Tibial artery (tissue), 4 donors: Measurements from ENCODE around the gene SYNDIG1.

Experiments
- DNase-seq, 2 donors: peaks; one replicate each; pipeline ENCODE4 v3.0.0-alpha.2; 2019
- H3K27ac ChIP-seq, 2 donors: fragments of 200-600 bp; sonication (generic) in 1 of 2; 1 replicate in 1 of 2; 2 replicates in 1 of 2; pipeline ENCODE4 v1.5.1; 2018 to 2019; ENCODE audit warnings: mild to moderate bottlenecking in 1 of 2
- H3K27me3 ChIP-seq, 2 donors: fragments of 200-600 bp; sonication (generic) in 1 of 2; one replicate each; pipeline versions ENCODE4 v1.5.1 to v1.6.0; 2016 to 2019
- H3K36me3 ChIP-seq, 3 donors: fragments of 200-600 bp; sonication (generic) in 2 of 3; one replicate each; pipeline ENCODE4 v1.5.1; 2016 to 2019; ENCODE audit warnings: mild to moderate bottlenecking in 2 of 3
- H3K4me1 ChIP-seq, 4 donors: fragments of 200-600 bp; sonication (generic) in 2 of 4; 1 replicate in 3 of 4; 2 replicates in 1 of 4; pipeline ENCODE4 v1.5.1; 2016 to 2019
- H3K4me3 ChIP-seq, 2 donors: fragments of 200-600 bp; sonication (generic) in 1 of 2; 1 replicate in 1 of 2; 2 replicates in 1 of 2; pipeline ENCODE4 v1.5.1; 2018 to 2019; ENCODE audit warnings: mild to moderate bottlenecking in 2 of 2
- H3K9me3 ChIP-seq, 3 donors: fragments of 200-600 bp; sonication (generic) in 1 of 3; one replicate each; pipeline ENCODE4 v1.5.1; 2016 to 2019
- CTCF ChIP-seq, 2 experiments: fragments of 200-600 bp in 1 of 2; fragments of 450-650 bp in 1 of 2; IDR thresholded peaks; one replicate each; pipeline ENCODE4 v1.5.1; 2017 to 2019; ENCODE audit warnings: antibody characterized with exemption in 2 of 2, mild to moderate bottlenecking in 1 of 2, moderate library complexity in 1 of 2
- intact Hi-C: fragments of 100-400 bp; cut with DNase I; formaldehyde crosslinking; loops from one replicate; pipeline ENCODE4 v1.15.0; 2023; ENCODE audit warnings: low total_unique reads

The SYNDIG1 gene

GRCh38 chr20:24684956-24685691, 215.7 kb downstream of the SYNDIG1 start:
- intact Hi-C loops: no loop called here
- Histone ChIP-seq H3K27me3 (no peaks in the 10 kb centered on the region), H3K9me3 (peaks cover 0 to 6% (median 0%) of the 10 kb centered on the region in 3 donors), H3K36me3 (no peaks in the 10 kb centered on the region), H3K27ac (no peak overlapping the region), H3K4me1 (no peaks in the 10 kb centered on the region), H3K4me3 (no peak overlapping the region)
- peak; percentile 7 to 50 for DNase-seq
- TF ChIP-seq CTCF (IDR thresholded peaks at IDR 0.05): no peak

GRCh38 chr20:24685736-24686135, 216.3 kb downstream of the SYNDIG1 start:
- intact Hi-C loops: no loop called here
- H3K4me1 ChIP-seq: no peaks in the 10 kb centered on the region
- H3K36me3 ChIP-seq: no peaks in the 10 kb centered on the region
- peaks cover 0 to 6% (median 0%) of the 10 kb centered on the region in 3 donors for H3K9me3 ChIP-seq
- peak in 1 of 2 donors; percentile 29 for DNase-seq
- no peak for TF ChIP-seq CTCF (IDR thresholded peaks at IDR 0.05)
- no peak overlapping the region for H3K27ac ChIP-seq
- no peak overlapping the region for H3K4me3 ChIP-seq
- no peaks in the 10 kb centered on the region for H3K27me3 ChIP-seq

GRCh38 chr20:24686156-24686555, 216.7 kb downstream of the SYNDIG1 start:
- no peak for TF ChIP-seq CTCF (IDR thresholded peaks at IDR 0.05)

GRCh38 chr20:24690408-24690807, 221.0 kb downstream of the SYNDIG1 start:
- Histone ChIP-seq H3K4me3 (no peak overlapping the region), H3K4me1 (peaks cover 0 to 23% (median 17%) of the 10 kb centered on the region in 4 donors), H3K9me3 (peaks cover 0 to 6% (median 0%) of the 10 kb centered on the region in 3 donors), H3K27me3 (no peaks in the 10 kb centered on the region), H3K27ac (no peak overlapping the region), H3K36me3 (no peaks in the 10 kb centered on the region)
- peak in 1 of 2 donors; percentile 54 for DNase-seq
- TF ChIP-seq CTCF (IDR thresholded peaks at IDR 0.05): no peak
- intact Hi-C loops: no loop called here

More at GRCh38 chr20:24686156-24686555, 216.7 kb downstream of the SYNDIG1 start:
- intact Hi-C loops: no loop called here
- Histone ChIP-seq H3K36me3 (no peaks in the 10 kb centered on the region), H3K4me1 (no peaks in the 10 kb centered on the region), H3K27ac (no peak overlapping the region), H3K9me3 (peaks cover 0 to 6% (median 0%) of the 10 kb centered on the region in 3 donors), H3K27me3 (no peaks in the 10 kb centered on the region), H3K4me3 (no peak overlapping the region)
- DNase-seq: peak in 1 of 2 donors; percentile 13

- no peaks in the 10 kb centered on the region for H3K36me3 ChIP-seq
- intact Hi-C loops: no loop called here
- H3K4me3 ChIP-seq: no peak overlapping the region
- no peaks in the 10 kb centered on the region for H3K27me3 ChIP-seq
- DNase-seq: peak in 1 of 2 donors; percentile 65
- H3K27ac ChIP-seq: no peak overlapping the region
- peaks cover 0 to 31% (median 22%) of the 10 kb centered on the region in 4 donors for H3K4me1 ChIP-seq
- TF ChIP-seq CTCF (IDR thresholded peaks at IDR 0.05): no peak
- H3K9me3 ChIP-seq: peaks cover 0 to 6% (median 0%) of the 10 kb centered on the region in 3 donors
These were observed 222.5 kb downstream of the SYNDIG1 start for GRCh38 chr20:24691901-24692351.
